ENCODE data around the gene POLR2C. TPM values are rescaled to one million over a fixed set of nuclear protein-coding genes. Genes with fewer than 3 reads are reported as not detected.

The POLR2C gene
- total and polyA plus RNA-seq, 2 of the 13 experiments (the other 11 are each of a cell fraction or from before 2014, with no cell fraction given), result 104 to 216 TPM

DNA sequence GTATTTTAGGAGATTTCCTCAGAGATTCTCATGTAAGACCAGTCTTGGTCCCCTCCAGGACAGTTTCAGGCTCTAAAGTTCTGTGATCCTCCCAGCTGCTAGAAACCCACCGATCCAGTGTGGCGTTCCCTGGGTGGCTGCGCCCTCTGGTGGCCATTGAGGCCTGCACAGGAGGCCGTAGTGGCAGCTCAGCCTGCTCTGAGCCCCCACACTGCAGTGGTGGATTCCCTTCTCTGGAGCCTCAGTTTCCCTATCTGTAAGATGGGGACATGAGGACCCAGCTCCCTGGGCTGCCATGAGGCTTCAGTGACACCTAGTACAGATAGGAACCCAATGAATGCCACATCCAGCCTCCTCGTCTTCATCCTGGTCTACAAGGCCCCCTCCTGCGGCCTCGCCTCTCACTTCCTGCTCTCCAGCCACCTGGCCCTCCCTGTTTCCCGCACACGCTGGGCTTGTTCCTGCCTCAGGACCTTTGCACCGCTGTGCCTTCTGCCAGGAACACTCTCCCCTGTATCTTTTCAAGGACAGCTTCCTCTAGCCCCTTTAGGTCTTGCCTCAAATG lies 57.4 kb downstream of the POLR2C start (continued):
- TF ChIP-seq, protein P1, sequence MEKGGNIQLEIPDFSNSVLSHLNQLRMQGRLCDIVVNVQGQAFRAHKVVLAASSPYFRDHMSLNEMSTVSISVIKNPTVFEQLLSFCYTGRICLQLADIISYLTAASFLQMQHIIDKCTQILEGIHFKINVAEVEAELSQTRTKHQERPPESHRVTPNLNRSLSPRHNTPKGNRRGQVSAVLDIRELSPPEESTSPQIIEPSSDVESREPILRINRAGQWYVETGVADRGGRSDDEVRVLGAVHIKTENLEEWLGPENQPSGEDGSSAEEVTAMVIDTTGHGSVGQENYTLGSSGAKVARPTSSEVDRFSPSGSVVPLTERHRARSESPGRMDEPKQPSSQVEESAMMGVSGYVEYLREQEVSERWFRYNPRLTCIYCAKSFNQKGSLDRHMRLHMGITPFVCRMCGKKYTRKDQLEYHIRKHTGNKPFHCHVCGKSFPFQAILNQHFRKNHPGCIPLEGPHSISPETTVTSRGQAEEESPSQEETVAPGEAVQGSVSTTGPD (CRISPR knock-in tag; IDR thresholded peaks at IDR 0.05), result no peak
- TF ChIP-seq ZNF850 (CRISPR knock-in tag; conservative IDR thresholded peaks at IDR 0.05), result no peak
- TF ChIP-seq ZNF75D (CRISPR knock-in tag; IDR thresholded peaks at IDR 0.05; ENCODE audit: borderline replicate concordance), result no peak
- peak; percentile 89; the same call in 1 of the 2 replicates for TF ChIP-seq TSC22D2 (CRISPR knock-in tag; IDR thresholded peaks at IDR 0.05; ENCODE audit: borderline replicate concordance)
- TF ChIP-seq ZNF670 (CRISPR knock-in tag; IDR thresholded peaks at IDR 0.05; ENCODE audit: borderline replicate concordance), result no peak
- TF ChIP-seq SPEN (CRISPR knock-in tag; IDR thresholded peaks at IDR 0.05; ENCODE audit: low read depth), result 0 out of 2 replicates have a peak, but pooled peaks have one; percentile 15
- TF ChIP-seq GATAD1 (CRISPR knock-in tag; IDR thresholded peaks at IDR 0.05), result peak; percentile 74
- TF ChIP-seq GRHL1 (CRISPR knock-in tag; conservative IDR thresholded peaks at IDR 0.05), result no peak
- TF ChIP-seq ADNP (CRISPR knock-in tag; IDR thresholded peaks at IDR 0.05), result no peak
- TF ChIP-seq HOXA9 (CRISPR knock-in tag; IDR thresholded peaks at IDR 0.05; ENCODE audit: borderline replicate concordance), result no peak
- TF ChIP-seq, protein P2, sequence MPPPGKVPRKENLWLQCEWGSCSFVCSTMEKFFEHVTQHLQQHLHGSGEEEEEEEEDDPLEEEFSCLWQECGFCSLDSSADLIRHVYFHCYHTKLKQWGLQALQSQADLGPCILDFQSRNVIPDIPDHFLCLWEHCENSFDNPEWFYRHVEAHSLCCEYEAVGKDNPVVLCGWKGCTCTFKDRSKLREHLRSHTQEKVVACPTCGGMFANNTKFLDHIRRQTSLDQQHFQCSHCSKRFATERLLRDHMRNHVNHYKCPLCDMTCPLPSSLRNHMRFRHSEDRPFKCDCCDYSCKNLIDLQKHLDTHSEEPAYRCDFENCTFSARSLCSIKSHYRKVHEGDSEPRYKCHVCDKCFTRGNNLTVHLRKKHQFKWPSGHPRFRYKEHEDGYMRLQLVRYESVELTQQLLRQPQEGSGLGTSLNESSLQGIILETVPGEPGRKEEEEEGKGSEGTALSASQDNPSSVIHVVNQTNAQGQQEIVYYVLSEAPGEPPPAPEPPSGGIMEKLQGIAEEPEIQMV (CRISPR knock-in tag; IDR thresholded peaks at IDR 0.05; ENCODE audit: low read depth), result 0 out of 2 replicates have a peak, but pooled peaks have one; percentile 40
- TF ChIP-seq ZNF143 (CRISPR knock-in tag; IDR thresholded peaks at IDR 0.05), result no peak
- no peak for TF ChIP-seq CCDC6 (CRISPR knock-in tag; IDR thresholded peaks at IDR 0.05)
- TF ChIP-seq ZNF768 (CRISPR knock-in tag; IDR thresholded peaks at IDR 0.05), result peak; percentile 67; the same call in 1 of the 2 replicates
- no peak for TF ChIP-seq RFXAP (CRISPR knock-in tag; IDR thresholded peaks at IDR 0.05; ENCODE audit: borderline replicate concordance)
- no peak for TF ChIP-seq KLF13 (CRISPR knock-in tag; IDR thresholded peaks at IDR 0.05)
- TF ChIP-seq, protein P3, sequence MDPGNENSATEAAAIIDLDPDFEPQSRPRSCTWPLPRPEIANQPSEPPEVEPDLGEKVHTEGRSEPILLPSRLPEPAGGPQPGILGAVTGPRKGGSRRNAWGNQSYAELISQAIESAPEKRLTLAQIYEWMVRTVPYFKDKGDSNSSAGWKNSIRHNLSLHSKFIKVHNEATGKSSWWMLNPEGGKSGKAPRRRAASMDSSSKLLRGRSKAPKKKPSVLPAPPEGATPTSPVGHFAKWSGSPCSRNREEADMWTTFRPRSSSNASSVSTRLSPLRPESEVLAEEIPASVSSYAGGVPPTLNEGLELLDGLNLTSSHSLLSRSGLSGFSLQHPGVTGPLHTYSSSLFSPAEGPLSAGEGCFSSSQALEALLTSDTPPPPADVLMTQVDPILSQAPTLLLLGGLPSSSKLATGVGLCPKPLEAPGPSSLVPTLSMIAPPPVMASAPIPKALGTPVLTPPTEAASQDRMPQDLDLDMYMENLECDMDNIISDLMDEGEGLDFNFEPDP (CRISPR knock-in tag; conservative IDR thresholded peaks at IDR 0.05), result no peak
- TF ChIP-seq SP1 (IDR thresholded peaks at IDR 0.05), result no peak
- TF ChIP-seq SP1 (CRISPR knock-in tag; IDR thresholded peaks at IDR 0.05), result no peak
- no peak for TF ChIP-seq GFI1 (CRISPR knock-in tag; IDR thresholded peaks at IDR 0.05; ENCODE audit: borderline replicate concordance)
- TF ChIP-seq, protein P4, sequence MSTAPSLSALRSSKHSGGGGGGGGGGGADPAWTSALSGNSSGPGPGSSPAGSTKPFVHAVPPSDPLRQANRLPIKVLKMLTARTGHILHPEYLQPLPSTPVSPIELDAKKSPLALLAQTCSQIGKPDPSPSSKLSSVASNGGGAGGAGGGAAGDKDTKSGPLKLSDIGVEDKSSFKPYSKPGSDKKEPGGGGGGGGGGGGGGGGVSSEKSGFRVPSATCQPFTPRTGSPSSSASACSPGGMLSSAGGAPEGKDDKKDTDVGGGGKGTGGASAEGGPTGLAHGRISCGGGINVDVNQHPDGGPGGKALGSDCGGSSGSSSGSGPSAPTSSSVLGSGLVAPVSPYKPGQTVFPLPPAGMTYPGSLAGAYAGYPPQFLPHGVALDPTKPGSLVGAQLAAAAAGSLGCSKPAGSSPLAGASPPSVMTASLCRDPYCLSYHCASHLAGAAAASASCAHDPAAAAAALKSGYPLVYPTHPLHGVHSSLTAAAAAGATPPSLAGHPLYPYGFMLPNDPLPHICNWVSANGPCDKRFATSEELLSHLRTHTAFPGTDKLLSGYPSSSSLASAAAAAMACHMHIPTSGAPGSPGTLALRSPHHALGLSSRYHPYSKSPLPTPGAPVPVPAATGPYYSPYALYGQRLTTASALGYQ (CRISPR knock-in tag; IDR thresholded peaks at IDR 0.05), result 0 out of 2 replicates have a peak, but pooled peaks have one; percentile 37
- TF ChIP-seq JUN (CRISPR knock-in tag; IDR thresholded peaks at IDR 0.05), result no peak
- no peak for TF ChIP-seq RFXANK (CRISPR knock-in tag; IDR thresholded peaks at IDR 0.05)
- no peak for TF ChIP-seq ZNF124 (CRISPR knock-in tag; IDR thresholded peaks at IDR 0.05)
